Endothelial cell of umbilical vein (primary cell): ENCODE results near the gene HDHD3.

Source experiments
- CTCF ChIP-seq, 2 donors: IDR thresholded peaks; 1 replicate in 1 of 2; 2 replicates in 1 of 2; pipeline ENCODE4 v1.5.1; 2011; ENCODE audit warnings: low read length in 2 of 2, mild to moderate bottlenecking in 2 of 2, moderate library complexity in 2 of 2, control low read depth in 1 of 2, inconsistent platforms in 1 of 2, low read depth in 1 of 2; ENCODE audit not compliant: insufficient read depth in 1 of 2; ENCODE audit errors: extremely low read depth in 1 of 2
- EZH2 ChIP-seq: IDR thresholded peaks from 2 replicates; pipeline ENCODE4 v1.6.1; 2012; ENCODE audit warnings: borderline replicate concordance, low read depth, mild to moderate bottlenecking, moderate library complexity, low read length, inconsistent platforms; ENCODE audit not compliant: severe bottlenecking
- JUN ChIP-seq: IDR thresholded peaks from 2 replicates; pipeline ENCODE4 v1.6.1; 2011; ENCODE audit warnings: borderline replicate concordance, low read depth; ENCODE audit not compliant: insufficient read length, insufficient read depth
- MYC ChIP-seq: IDR thresholded peaks from one replicate; pipeline ENCODE4 v1.6.1; 2011; ENCODE audit warnings: mild to moderate bottlenecking, low read depth, low read length

GRCh38 chr9:113349445-113350094 is 27.2 kb downstream of the HDHD3 start, which contains the start of gene BSPRY:
- no peak for TF ChIP-seq CTCF (IDR thresholded peaks at IDR 0.05; ENCODE audit: extremely low read depth in 1 of 2, insufficient read depth in 1 of 2, low read depth in 1 of 2, low read length in 2 of 2)
- TF ChIP-seq EZH2 = peak; percentile 91
- TF ChIP-seq JUN = no peak
- TF ChIP-seq MYC = no peak
